ENCODE results near the gene INIP.

- no peak for TF ChIP-seq POLR2AphosphoS5 (IDR thresholded peaks at IDR 0.05)
- TF ChIP-seq CTCF (IDR thresholded peaks at IDR 0.05) = peak in 3 of 4 experiments; percentile 11 to 24 (median 18)
Measured at GRCh38 chr9:112665347-112665746, 52.6 kb downstream of the INIP start.

Measured in gastroesophageal sphincter (tissue), 3 donors.